IMR-90 (cell line): ENCODE measurements around the gene NUDT11. TPM values are rescaled to one million over a fixed set of nuclear protein-coding genes. Genes with fewer than 3 reads are reported as not detected.

Experiments
- ATAC-seq: fragments of 200-7000 bp; cut with Tn5 transposase; 2 replicates; pipeline ENCODE4 v1.9.1; 2020; ENCODE audit warnings: low read depth, mild to moderate bottlenecking, moderate library complexity
- BruUV-seq: library from RNA; stranded (reverse); fragments of 400-500 nt; replicated peaks from 2 replicates; lab custom pipeline; 2021; lab: Mats Ljungman, UMichigan
- CTCF ChIA-PET: fragments of 300-600 bp; formaldehyde crosslinking; extraction: SDS; loops from one replicate; lab custom pipeline; 2021; ENCODE audit warnings: antibody characterized with exemption; lab: Yijun Ruan, JAX
- POLR2A ChIA-PET: fragments of 300-600 bp; sonication (Branson Sonifier 250); formaldehyde crosslinking; loops from one replicate; lab custom pipeline; 2022; ENCODE audit warnings: antibody characterized with exemption; ENCODE audit not compliant: unreplicated experiment; lab: Charles Lee
- DNase-seq: peaks from one replicate; pipeline ENCODE4 v3.0.0; 2013
- H2AFZ ChIP-seq: replicated peaks from 2 replicates; pipeline ENCODE3; 2013; ENCODE audit warnings: low read length, mild to moderate bottlenecking; ENCODE audit not compliant: poor library complexity
- H2AK5ac ChIP-seq: 2 replicates; pipeline ENCODE4 v1.6.1; 2013; ENCODE audit warnings: low read depth, low read length, inconsistent platforms
- H2AK9ac ChIP-seq: replicated peaks from 2 replicates; pipeline ENCODE3; 2013; ENCODE audit warnings: mild to moderate bottlenecking, low read depth, low read length, moderate library complexity; ENCODE audit not compliant: poor library complexity
- H2BK120ac ChIP-seq: 2 replicates; pipeline ENCODE4 v1.6.1; 2013; ENCODE audit warnings: low read depth, low read length, inconsistent platforms
- H2BK15ac ChIP-seq: 3 replicates; pipeline ENCODE4 v1.6.1; 2013; ENCODE audit warnings: low read depth, low read length, inconsistent platforms
- H2BK20ac ChIP-seq: 2 replicates; pipeline ENCODE4 v1.6.1; 2013; ENCODE audit warnings: low read depth, mild to moderate bottlenecking, inconsistent platforms, low read length, moderate library complexity
- H2BK5ac ChIP-seq: 2 replicates; pipeline ENCODE4 v1.6.1; 2013; ENCODE audit warnings: mild to moderate bottlenecking, low read depth, low read length, inconsistent platforms; ENCODE audit not compliant: poor library complexity, severe bottlenecking
- H3K14ac ChIP-seq: replicated peaks from 2 replicates; pipeline ENCODE4 v1.6.1; 2013; ENCODE audit warnings: low read depth, low read length, inconsistent platforms
- H3K18ac ChIP-seq: 2 replicates; pipeline ENCODE4 v1.6.1; 2013; ENCODE audit warnings: low read depth, low read length, control low read depth
- H3K23ac ChIP-seq: 2 replicates; pipeline ENCODE4 v1.6.1; 2013; ENCODE audit warnings: low read depth, low read length, inconsistent platforms
- H3K27ac ChIP-seq: 2 replicates; pipeline ENCODE4 v1.5.1; 2013; ENCODE audit warnings: mild to moderate bottlenecking, control low read depth, low read length; ENCODE audit not compliant: insufficient read depth
- H3K27me3 ChIP-seq: 2 replicates; pipeline ENCODE4 v1.6.1; 2013; ENCODE audit warnings: low read length; ENCODE audit not compliant: control insufficient read depth, insufficient read depth
- H3K36me3 ChIP-seq: 2 replicates; pipeline ENCODE4 v1.6.1; 2013; ENCODE audit warnings: low read length, mixed read lengths; ENCODE audit not compliant: control insufficient read depth, insufficient read depth
- H3K4ac ChIP-seq: 2 replicates; pipeline ENCODE4 v1.6.1; 2013; ENCODE audit warnings: low read depth, low read length, inconsistent platforms
- H3K4me1 ChIP-seq: 2 replicates; pipeline ENCODE4 v1.6.1; 2013; ENCODE audit warnings: low read length, mixed read lengths; ENCODE audit not compliant: control insufficient read depth, insufficient read depth
- H3K4me2 ChIP-seq: 2 replicates; pipeline ENCODE4 v1.6.1; 2013; ENCODE audit warnings: low read depth, mild to moderate bottlenecking, control low read depth, low read length, moderate library complexity
- H3K4me3 ChIP-seq: 2 replicates; pipeline ENCODE4 v1.5.1; 2013; ENCODE audit warnings: low read depth, mild to moderate bottlenecking, control low read depth, low read length, moderate library complexity; ENCODE audit not compliant: insufficient read depth
- H3K56ac ChIP-seq: 2 replicates; pipeline ENCODE4 v1.6.1; 2013; ENCODE audit warnings: low read length, inconsistent platforms; ENCODE audit not compliant: insufficient read depth; ENCODE audit errors: extremely low read depth
- H3K79me1 ChIP-seq, 2 experiments: 2 replicates each; pipeline ENCODE4 v1.6.1; 2013; ENCODE audit warnings: low read length in 2 of 2, inconsistent platforms in 1 of 2, low read depth in 1 of 2
- H3K9ac ChIP-seq: 2 replicates; pipeline ENCODE4 v1.6.1; 2013; ENCODE audit warnings: low read depth, low read length, control low read depth
- H3K9me1 ChIP-seq: 2 replicates; pipeline ENCODE4 v1.6.1; 2013; ENCODE audit warnings: low read length, inconsistent platforms; ENCODE audit not compliant: insufficient read depth
- H3K9me3 ChIP-seq: 2 replicates; pipeline ENCODE4 v1.6.1; 2013; ENCODE audit warnings: low read length; ENCODE audit not compliant: control insufficient read depth, insufficient read depth
- H4K20me1 ChIP-seq: 2 replicates; pipeline ENCODE4 v1.6.1; 2013; ENCODE audit warnings: low read length, inconsistent platforms; ENCODE audit not compliant: insufficient read depth
- H4K5ac ChIP-seq: 2 replicates; pipeline ENCODE4 v1.6.1; 2013; ENCODE audit warnings: mild to moderate bottlenecking, low read depth, low read length, control low read depth
- H4K8ac ChIP-seq, 2 experiments: 2 replicates each; pipeline ENCODE4 v1.6.1; 2013; ENCODE audit warnings: low read depth in 2 of 2, low read length in 2 of 2, control low read depth in 1 of 2, inconsistent platforms in 1 of 2
- H4K91ac ChIP-seq: 2 replicates; pipeline ENCODE4 v1.6.1; 2013; ENCODE audit warnings: low read depth, low read length, inconsistent platforms; ENCODE audit not compliant: insufficient read depth
- CTCF ChIP-seq: conservative IDR thresholded peaks from 2 replicates; pipeline ENCODE4 v1.5.1; 2012; ENCODE audit warnings: mild to moderate bottlenecking, low read depth, low read length, improper control_type of control experiment
- ELK1 ChIP-seq: fragments of 150-350 bp; IDR thresholded peaks from 2 replicates; pipeline ENCODE4 v1.6.1; 2016; ENCODE audit warnings: low read depth, mild to moderate bottlenecking, low read length, moderate library complexity, borderline replicate concordance
- NFE2L2 ChIP-seq: fragments of 150-350 bp; IDR thresholded peaks from 2 replicates; pipeline ENCODE4 v1.6.1; 2016; ENCODE audit warnings: low read depth, mild to moderate bottlenecking, low read length
- RAD21 ChIP-seq: IDR thresholded peaks from 2 replicates; pipeline ENCODE4 v1.6.1; 2012; ENCODE audit warnings: low read length, improper control_type of control experiment
- RFX5 ChIP-seq: IDR thresholded peaks from 2 replicates; pipeline ENCODE4 v1.8.0; 2012; ENCODE audit warnings: low read depth, mild to moderate bottlenecking, low read length, moderate library complexity
- WGBS, 2 experiments: methylation state at CpG; one replicate each; pipeline versions ENCODE4 v1.1.5 to v1.1.7; 2013; ENCODE audit warnings: missing lambda C conversion rate in 2 of 2; ENCODE audit not compliant: insufficient read length in 1 of 2; ENCODE audit errors: extremely low coverage in 2 of 2; 5-methylcytosine and 5-hydroxymethylcytosine counted together
- dilution Hi-C: fragments of 300-500 bp; cut with HindIII; formaldehyde crosslinking; loops from one replicate; pipeline ENCODE4 v1.14.3; 2018; ENCODE audit warnings: low sequenced_read_pairs; ENCODE audit not compliant: unreplicated experiment
- in situ Hi-C: fragments of 300-500 bp; cut with MboI; formaldehyde crosslinking; loops from 3 replicates; pipeline ENCODE4 v1.14.3; 2019; ENCODE audit warnings: low sequenced_read_pairs, inconsistent platforms, mixed read lengths
- intact Hi-C: fragments of 100-400 bp; cut with micrococcal nuclease; formaldehyde crosslinking; loops from 2 replicates; pipeline ENCODE4 v1.10.0; 2022
- polyA plus RNA-seq, 3 experiments: library from polyadenylated mRNA; depleted of rRNA; stranded (reverse); fragments of >200 nt; gene quantifications; 2 replicates each; pipeline ENCODE4 v1.2.3, GENCODE V29; 2012; ENCODE audit warnings: low replicate concordance in 1 of 3
- total RNA-seq: library from RNA; depleted of rRNA; stranded (reverse); fragments of >200 nt; gene quantifications from 2 replicates; pipeline ENCODE4 v1.2.3, GENCODE V29; 2012

The NUDT11 gene
- total and polyA plus RNA-seq, 2 of the 4 experiments (the other 2 are of a cell fraction), result 12.6 to 13.8 TPM

- in situ Hi-C loops (no loop called here), dilution Hi-C loops (no loop called here), intact Hi-C loops (loop anchor here (10.0 kb wide), 1 partner anchor 762 kb away; no protein-coding TSS in a partner anchor)
- Histone ChIP-seq H3K56ac (no peak overlapping the region), H3K4me3 (no peak overlapping the region), H3K4ac (no peak overlapping the region), H2AFZ (no peak overlapping the region), H3K9ac (no peak overlapping the region), H3K14ac (no peak overlapping the region), H3K4me1 (no peaks in the 10 kb centered on the region), H2BK120ac (no peak overlapping the region), H3K79me1 (no peaks in the 10 kb centered on the region), H2BK15ac (no peak overlapping the region), H4K5ac (no peak overlapping the region), H3K18ac (no peak overlapping the region), H3K27ac (no peak overlapping the region), H2AK9ac (no peak overlapping the region), H4K91ac (no peak overlapping the region), H3K27me3 (peaks cover 11% of the 10 kb centered on the region), H2BK5ac (no peak overlapping the region), H3K23ac (no peak overlapping the region), H2AK5ac (no peak overlapping the region), H3K9me3 (no peaks in the 10 kb centered on the region), H4K20me1 (no peaks in the 10 kb centered on the region), H3K36me3 (no peaks in the 10 kb centered on the region), H2BK20ac (no peak overlapping the region), H3K9me1 (no peaks in the 10 kb centered on the region), H4K8ac (no peak overlapping the region), H3K4me2 (no peak overlapping the region)
- ChIA-PET CTCF (no interaction called here), POLR2A (no interaction called here)
- DNase-seq (no peak), ATAC-seq (no peak)
- TF ChIP-seq NFE2L2 (no peak), RFX5 (no peak), ELK1 (no peak), RAD21 (0 out of 2 replicates have a peak, but pooled peaks have one; percentile 14), CTCF (no peak)
- no CpG with 5 or more reads among the region's 1 CpG for WGBS, 2 experiments
- BruUV-seq, result no TSS peak
Observed at GRCh38 chrX:51456814-51457213, 39.6 kb downstream of the NUDT11 start.
